HL-60 (cell line): ENCODE measurements around the gene CSNK1A1.

Experiments used
- DNase-seq, 2 experiments: peaks; one replicate each; pipeline ENCODE4 v3.0.0-alpha.2; 2010 to 2020; ENCODE audit warnings: low read depth in 1 of 2, low spot score in 1 of 2
- H3K27ac ChIP-seq: fragments of 250-450 bp; sonication (Bioruptor Pico); replicated peaks from 2 replicates; pipeline ENCODE4 v1.5.1; 2020; ENCODE audit warnings: mild to moderate bottlenecking, moderate library complexity
- H3K27me3 ChIP-seq: fragments of 250-450 bp; sonication (Bioruptor Pico); 2 replicates; pipeline ENCODE4 v1.5.1; 2021; ENCODE audit warnings: mild to moderate bottlenecking, moderate library complexity; ENCODE audit not compliant: insufficient read depth, poor library complexity, severe bottlenecking
- H3K4me3 ChIP-seq: replicated peaks from 2 replicates; pipeline ENCODE4 v1.5.1; 2011; ENCODE audit warnings: mild to moderate bottlenecking, control low read depth, low read length; ENCODE audit not compliant: insufficient read depth
- CTCF ChIP-seq: IDR thresholded peaks from one replicate; pipeline ENCODE4 v1.5.1; 2011; ENCODE audit warnings: low read length, control low read depth, inconsistent platforms; ENCODE audit not compliant: insufficient read depth
- GABPA ChIP-seq: IDR thresholded peaks from 2 replicates; pipeline ENCODE4 v1.6.1; 2012; ENCODE audit warnings: low read depth
- POLR2AphosphoS5 ChIP-seq: IDR thresholded peaks from 2 replicates; pipeline ENCODE4 v1.6.1; 2012; ENCODE audit warnings: low read depth
- REST ChIP-seq: IDR thresholded peaks from 2 replicates; pipeline ENCODE4 v1.6.1; 2012; ENCODE audit warnings: low read depth; ENCODE audit not compliant: insufficient replicate concordance
- SPI1 ChIP-seq: IDR thresholded peaks from 2 replicates; pipeline ENCODE4 v1.6.1; 2012; ENCODE audit warnings: low read depth, mild to moderate bottlenecking, borderline replicate concordance

CSNK1A1 gene

DNA sequence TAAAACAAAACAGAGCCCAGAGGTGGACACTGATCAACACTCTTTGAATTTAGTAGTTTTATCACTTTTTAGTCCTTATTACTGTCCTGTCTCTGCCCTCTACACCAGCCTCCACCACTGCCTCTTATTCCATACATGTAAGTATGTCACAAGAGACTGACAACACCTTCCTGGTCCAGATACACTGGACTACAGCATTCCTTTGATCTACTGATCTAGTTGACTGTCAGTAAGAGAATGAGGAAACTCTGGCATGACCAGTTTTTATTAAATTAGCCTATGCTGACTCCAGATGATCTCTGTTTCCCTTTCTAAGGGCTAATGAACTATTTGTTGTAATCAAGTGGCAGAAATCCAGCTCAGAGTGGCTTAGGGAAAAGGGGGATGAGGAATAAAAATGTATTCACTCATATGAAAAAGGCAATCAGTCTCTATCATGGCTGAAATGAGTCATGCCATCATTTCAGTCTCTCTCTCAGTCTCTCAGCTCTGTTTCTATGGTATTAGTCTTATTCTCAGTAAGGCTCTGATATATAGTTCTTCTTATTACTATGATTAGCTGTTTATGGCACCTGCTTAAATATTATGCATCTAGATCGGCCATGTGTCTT, 35.6 kb upstream of the CSNK1A1 start:
- Histone ChIP-seq H3K27me3 (peaks cover 6% of the 10 kb centered on the region), H3K4me3 (no peak overlapping the region), H3K27ac (no peak overlapping the region)
- TF ChIP-seq POLR2AphosphoS5, result no peak
- TF ChIP-seq CTCF, result no peak
- no peak for TF ChIP-seq GABPA
- TF ChIP-seq REST, result no peak
- TF ChIP-seq SPI1, result no peak
- DNase-seq, result no peak

GRCh38 chr5:149585910-149586309, 34.7 kb upstream of the CSNK1A1 start:
- Histone ChIP-seq H3K27ac (no peak overlapping the region), H3K4me3 (no peak overlapping the region), H3K27me3 (peaks cover 12% of the 10 kb centered on the region)
- DNase-seq, result no peak
- TF ChIP-seq REST (no peak), CTCF (no peak), GABPA (no peak), SPI1 (no peak), POLR2AphosphoS5 (no peak)

- no peak for DNase-seq
- Histone ChIP-seq H3K4me3 (no peak overlapping the region), H3K27me3 (peaks cover 26% of the 10 kb centered on the region), H3K27ac (no peak overlapping the region)
- TF ChIP-seq POLR2AphosphoS5 (no peak), CTCF (no peak), GABPA (no peak)
These were observed 32.9 kb upstream of the CSNK1A1 start for GRCh38 chr5:149584121-149584520.

- peaks cover 27% of the 10 kb centered on the region for H3K27me3 ChIP-seq
- no peak for TF ChIP-seq REST
- TF ChIP-seq GABPA, result no peak
- no peak for TF ChIP-seq CTCF
- TF ChIP-seq SPI1, result no peak
- no peak for TF ChIP-seq POLR2AphosphoS5
- H3K27ac ChIP-seq, result no peak overlapping the region
- no peak overlapping the region for H3K4me3 ChIP-seq
- DNase-seq, result no peak
These were observed 32.2 kb upstream of the CSNK1A1 start for GRCh38 chr5:149583394-149583793.
